Epithelial cell of prostate (primary cell): Measurements from ENCODE around the gene RPL21.
"Not testable (repeated sequence)": the region's sequence is repeated elsewhere in the genome, so short reads cannot be mapped to it uniquely, and the experiment has no call there.

Source experiments
- DNase-seq: peaks from one replicate; pipeline ENCODE4 v3.0.0-alpha.2; 2011; ENCODE audit warnings: low read depth, low spot score
- H3K27ac ChIP-seq: fragments of 450-650 bp; 2 replicates; pipeline ENCODE4 v1.5.1; 2017; ENCODE audit warnings: mild to moderate bottlenecking

RPL21 gene

GRCh38 chr13:27251166-27252091 is at the start of gene RPL21:
Gene RPL21, plus strand, starts transcription at chr13:27251558. Its CDS starts 2,219 bp downstream, at chr13:27253777.
- peak within 1 kb of the TSS; percentile 95 for H3K27ac ChIP-seq
- peak; percentile 86 for DNase-seq

GRCh38 chr13:27201661-27202060 is 49.7 kb upstream of the RPL21 start:
- no peak for DNase-seq
- no peak overlapping the region for H3K27ac ChIP-seq

- H3K27ac ChIP-seq: no peak overlapping the region
- no peak for DNase-seq
These were observed 48.2 kb upstream of the RPL21 start for GRCh38 chr13:27203186-27203585.

- H3K27ac ChIP-seq: no peak overlapping the region
- DNase-seq: no peak
These were observed 47.5 kb upstream of the RPL21 start for GRCh38 chr13:27203854-27204253.

GRCh38 chr13:27208514-27208913 is 42.8 kb upstream of the RPL21 start:
- no peak for DNase-seq
- no peak overlapping the region for H3K27ac ChIP-seq

- DNase-seq: no peak
- H3K27ac ChIP-seq: no peak overlapping the region
These were observed 40.1 kb upstream of the RPL21 start for GRCh38 chr13:27211271-27211670.

GRCh38 chr13:27211771-27212364 is 39.5 kb upstream of the RPL21 start:
- H3K27ac ChIP-seq: no peak overlapping the region
- DNase-seq: peak; percentile 24

GRCh38 chr13:27213386-27213785 is 38.0 kb upstream of the RPL21 start:
- not testable (repeated sequence) for H3K27ac ChIP-seq, DNase-seq

- not testable (repeated sequence) for H3K27ac ChIP-seq, DNase-seq
These were observed 33.6 kb upstream of the RPL21 start for GRCh38 chr13:27217791-27218190.

GRCh38 chr13:27218861-27219260 is 32.5 kb upstream of the RPL21 start:
- H3K27ac ChIP-seq, DNase-seq: not testable (repeated sequence)

GRCh38 chr13:27219611-27220010 is 31.7 kb upstream of the RPL21 start:
- no peak overlapping the region for H3K27ac ChIP-seq
- no peak for DNase-seq

GRCh38 chr13:27222100-27222499 is 29.3 kb upstream of the RPL21 start:
- H3K27ac ChIP-seq, DNase-seq: not testable (repeated sequence)

GRCh38 chr13:27226991-27227390 is 24.4 kb upstream of the RPL21 start:
- H3K27ac ChIP-seq: no peak overlapping the region
- no peak for DNase-seq

GRCh38 chr13:27228131-27228530 is 23.2 kb upstream of the RPL21 start:
- no peak overlapping the region for H3K27ac ChIP-seq
- DNase-seq: no peak

- DNase-seq: no peak
- no peak overlapping the region for H3K27ac ChIP-seq
These were observed 21.7 kb upstream of the RPL21 start for GRCh38 chr13:27229642-27230041.

- H3K27ac ChIP-seq: no peak overlapping the region
- no peak for DNase-seq
These were observed 17.4 kb upstream of the RPL21 start for GRCh38 chr13:27233964-27234363.

- H3K27ac ChIP-seq: no peak overlapping the region
- no peak for DNase-seq
These were observed 14.9 kb upstream of the RPL21 start for GRCh38 chr13:27236478-27236877.

GRCh38 chr13:27242702-27243101 is 8.7 kb upstream of the RPL21 start:
- no peak for DNase-seq
- no peak overlapping the region for H3K27ac ChIP-seq

- H3K27ac ChIP-seq: no peak overlapping the region
These were observed 5.7 kb upstream of the RPL21 start for GRCh38 chr13:27245610-27246009.

GRCh38 chr13:27250833-27251165 is 559 bp upstream of the RPL21 start:
- H3K27ac ChIP-seq: peak overlapping the region; percentile 95
- no peak for DNase-seq

More at GRCh38 chr13:27245610-27246009, 5.7 kb upstream of the RPL21 start:
- DNase-seq: no peak

GRCh38 chr13:27252467-27252866 is 1.1 kb downstream of the RPL21 start:
- peak overlapping the region; percentile 95 for H3K27ac ChIP-seq
- DNase-seq: no peak

- no peak for DNase-seq
- H3K27ac ChIP-seq: no peak overlapping the region
These were observed 5.8 kb downstream of the RPL21 start for GRCh38 chr13:27257233-27257568.
